ENCODE measurements around the gene ERC2.

The ERC2 gene

DNA sequence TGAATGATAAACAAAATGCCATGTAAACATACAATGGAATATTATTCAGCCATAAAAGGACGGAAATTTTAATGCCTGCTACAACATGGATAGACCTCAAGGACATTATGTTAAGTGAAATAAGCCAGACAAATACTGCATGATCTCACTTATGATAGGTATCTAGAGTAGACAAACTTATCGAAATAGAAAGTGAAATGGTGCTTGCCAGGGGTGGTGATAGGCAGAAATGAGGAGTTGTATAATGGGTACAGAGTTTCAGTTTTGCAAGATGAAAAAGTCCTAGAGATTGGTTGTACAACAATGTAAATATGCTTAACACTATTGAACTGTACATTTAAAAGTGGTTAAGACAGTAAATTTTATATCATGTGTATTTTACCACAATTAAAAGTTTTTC, 287.8 kb downstream of the ERC2 start:
- Histone ChIP-seq H3K4me1 (ENCODE audit: insufficient read depth, poor library complexity, severe bottlenecking) (no peaks in the 10 kb centered on the region), H3K27ac (ENCODE audit: poor library complexity, severe bottlenecking) (no peak overlapping the region), H3K27me3 (ENCODE audit: insufficient read depth, poor library complexity, severe bottlenecking) (no peaks in the 10 kb centered on the region), H3K36me3 (ENCODE audit: low read depth) (no peaks in the 10 kb centered on the region), H3K4me3 (ENCODE audit: severe bottlenecking) (no peak overlapping the region), H3K9me3 (ENCODE audit: severe bottlenecking) (no peaks in the 10 kb centered on the region)
- ATAC-seq (ENCODE audit: low read depth) (no peak), DNase-seq (ENCODE audit: low spot score) (no peak)
- TF ChIP-seq, protein P1, sequence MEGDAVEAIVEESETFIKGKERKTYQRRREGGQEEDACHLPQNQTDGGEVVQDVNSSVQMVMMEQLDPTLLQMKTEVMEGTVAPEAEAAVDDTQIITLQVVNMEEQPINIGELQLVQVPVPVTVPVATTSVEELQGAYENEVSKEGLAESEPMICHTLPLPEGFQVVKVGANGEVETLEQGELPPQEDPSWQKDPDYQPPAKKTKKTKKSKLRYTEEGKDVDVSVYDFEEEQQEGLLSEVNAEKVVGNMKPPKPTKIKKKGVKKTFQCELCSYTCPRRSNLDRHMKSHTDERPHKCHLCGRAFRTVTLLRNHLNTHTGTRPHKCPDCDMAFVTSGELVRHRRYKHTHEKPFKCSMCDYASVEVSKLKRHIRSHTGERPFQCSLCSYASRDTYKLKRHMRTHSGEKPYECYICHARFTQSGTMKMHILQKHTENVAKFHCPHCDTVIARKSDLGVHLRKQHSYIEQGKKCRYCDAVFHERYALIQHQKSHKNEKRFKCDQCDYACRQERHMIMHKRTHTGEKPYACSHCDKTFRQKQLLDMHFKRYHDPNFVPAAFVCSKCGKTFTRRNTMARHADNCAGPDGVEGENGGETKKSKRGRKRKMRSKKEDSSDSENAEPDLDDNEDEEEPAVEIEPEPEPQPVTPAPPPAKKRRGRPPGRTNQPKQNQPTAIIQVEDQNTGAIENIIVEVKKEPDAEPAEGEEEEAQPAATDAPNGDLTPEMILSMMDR (IDR thresholded peaks at IDR 0.05; ENCODE audit: poor library complexity, severe bottlenecking): no peak

DNA sequence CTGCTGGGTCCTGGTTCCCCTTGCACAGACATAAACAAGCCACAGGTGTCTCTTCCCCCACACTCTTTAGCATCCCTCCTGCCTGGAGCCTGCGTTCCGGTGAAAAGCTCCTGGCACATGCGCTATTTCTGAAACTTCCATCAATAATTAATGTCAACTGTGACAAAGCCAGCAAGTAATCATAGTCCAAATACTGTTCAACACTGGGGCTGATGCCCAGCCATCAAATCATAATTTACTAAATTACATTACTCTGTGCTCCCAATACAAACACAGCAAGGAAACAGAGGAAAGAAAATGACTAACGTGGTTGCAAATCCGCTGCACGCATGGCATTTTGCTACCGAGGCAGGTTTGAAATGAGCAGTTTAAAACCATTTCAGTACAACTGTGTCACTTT, 294.7 kb downstream of the ERC2 start:
- H3K4me1 ChIP-seq (ENCODE audit: insufficient read depth, poor library complexity, severe bottlenecking): no peaks in the 10 kb centered on the region
- H3K36me3 ChIP-seq (ENCODE audit: low read depth): no peaks in the 10 kb centered on the region
- peaks cover 29% of the 10 kb centered on the region for H3K27me3 ChIP-seq (ENCODE audit: insufficient read depth, poor library complexity, severe bottlenecking)
- H3K27ac ChIP-seq (ENCODE audit: poor library complexity, severe bottlenecking): no peak overlapping the region
- ATAC-seq (ENCODE audit: low read depth) (no peak), DNase-seq (ENCODE audit: low spot score) (no peak)
- H3K9me3 ChIP-seq (ENCODE audit: severe bottlenecking): no peaks in the 10 kb centered on the region
- TF ChIP-seq, protein P1 (IDR thresholded peaks at IDR 0.05; ENCODE audit: poor library complexity, severe bottlenecking): no peak
- no peak overlapping the region for H3K4me3 ChIP-seq (ENCODE audit: severe bottlenecking)

DNA sequence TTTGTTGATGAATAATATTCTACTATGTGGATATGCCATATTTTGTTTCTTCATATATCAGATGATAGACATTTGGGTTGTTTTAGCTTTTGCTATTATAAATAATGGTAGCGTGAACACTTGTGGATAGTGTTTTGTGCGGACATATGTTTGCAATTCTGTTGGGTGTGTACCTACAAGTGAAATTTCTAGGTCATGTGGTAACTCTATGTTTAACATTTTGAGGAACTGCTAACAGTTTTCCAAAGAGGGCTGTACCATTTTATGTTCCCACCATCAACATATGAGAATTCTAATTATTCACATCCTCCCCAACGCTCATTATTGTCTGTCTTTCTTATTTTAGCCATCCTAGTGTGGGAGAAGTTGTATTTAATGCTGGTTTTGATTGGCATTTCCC, 303.8 kb downstream of the ERC2 start:
- no peak for DNase-seq (ENCODE audit: low spot score)
- Histone ChIP-seq H3K9me3 (ENCODE audit: severe bottlenecking) (no peaks in the 10 kb centered on the region), H3K4me3 (ENCODE audit: severe bottlenecking) (no peak overlapping the region), H3K4me1 (ENCODE audit: insufficient read depth, poor library complexity, severe bottlenecking) (no peaks in the 10 kb centered on the region), H3K27me3 (ENCODE audit: insufficient read depth, poor library complexity, severe bottlenecking) (peaks cover 12% of the 10 kb centered on the region), H3K36me3 (ENCODE audit: low read depth) (no peaks in the 10 kb centered on the region), H3K27ac (ENCODE audit: poor library complexity, severe bottlenecking) (no peak overlapping the region)
- TF ChIP-seq, protein P1 (IDR thresholded peaks at IDR 0.05; ENCODE audit: poor library complexity, severe bottlenecking): no peak
- ATAC-seq (ENCODE audit: low read depth): no peak

DNA sequence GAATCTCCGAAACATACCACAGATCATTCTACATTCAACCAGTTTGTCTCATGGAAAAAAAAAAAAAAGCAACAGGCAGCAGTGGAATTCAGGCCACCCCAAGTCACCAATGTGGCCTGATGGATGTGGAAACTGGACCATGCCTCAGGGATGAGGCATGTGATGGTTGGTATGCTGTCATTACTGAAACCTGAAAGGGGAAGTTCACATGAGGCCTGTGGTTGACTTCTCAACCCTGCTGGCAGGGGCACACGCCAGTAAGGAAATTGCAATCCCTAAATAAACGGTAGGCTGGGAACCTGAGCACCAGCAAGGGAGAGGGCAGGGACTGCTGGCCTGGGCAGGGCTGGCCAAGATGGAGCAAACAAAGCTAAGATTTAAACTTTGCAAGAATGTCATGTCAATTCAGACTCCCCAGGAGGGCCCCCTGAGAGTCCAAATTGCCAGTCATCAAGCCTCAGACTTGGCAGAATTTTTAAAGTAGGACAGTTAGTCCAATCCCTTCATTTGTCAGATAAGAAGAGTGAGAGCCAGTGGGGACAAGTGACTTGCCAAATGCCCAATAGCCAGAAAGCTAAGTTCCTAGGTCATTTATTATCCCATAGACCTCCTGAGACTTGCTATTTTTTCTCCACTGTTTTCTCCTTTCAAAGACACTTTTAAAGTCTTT, 310.4 kb downstream of the ERC2 start:
- TF ChIP-seq, protein P1 (IDR thresholded peaks at IDR 0.05; ENCODE audit: poor library complexity, severe bottlenecking): no peak
- Histone ChIP-seq H3K4me1 (ENCODE audit: insufficient read depth, poor library complexity, severe bottlenecking) (no peaks in the 10 kb centered on the region), H3K27ac (ENCODE audit: poor library complexity, severe bottlenecking) (no peak overlapping the region), H3K4me3 (ENCODE audit: severe bottlenecking) (no peak overlapping the region), H3K9me3 (ENCODE audit: severe bottlenecking) (no peaks in the 10 kb centered on the region), H3K27me3 (ENCODE audit: insufficient read depth, poor library complexity, severe bottlenecking) (peaks cover 2% of the 10 kb centered on the region), H3K36me3 (ENCODE audit: low read depth) (no peaks in the 10 kb centered on the region)
- ATAC-seq (ENCODE audit: low read depth): no peak
- no peak for DNase-seq (ENCODE audit: low spot score)

DNA sequence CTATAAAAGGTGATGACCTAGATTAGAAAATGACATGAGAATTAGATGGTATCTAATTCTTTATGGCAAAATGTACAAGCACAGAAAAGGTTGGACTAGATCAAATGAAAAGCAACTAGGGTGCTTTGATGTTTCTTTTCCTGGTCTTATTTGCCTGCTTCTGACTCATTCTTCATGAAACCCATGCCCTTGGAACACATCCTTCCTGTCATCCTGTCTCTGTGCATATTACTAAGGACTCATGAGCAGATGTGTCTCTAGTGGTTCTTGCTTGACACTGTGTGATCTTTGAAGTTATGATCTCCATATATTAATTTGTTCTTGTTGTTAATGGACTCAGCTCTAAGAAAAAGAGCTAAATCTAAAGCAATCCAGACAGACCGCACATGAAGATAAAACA, 314.0 kb downstream of the ERC2 start:
- H3K4me3 ChIP-seq (ENCODE audit: severe bottlenecking): no peak overlapping the region
- no peaks in the 10 kb centered on the region for H3K36me3 ChIP-seq (ENCODE audit: low read depth)
- ATAC-seq (ENCODE audit: low read depth) (no peak), DNase-seq (ENCODE audit: low spot score) (no peak)
- H3K4me1 ChIP-seq (ENCODE audit: insufficient read depth, poor library complexity, severe bottlenecking): no peaks in the 10 kb centered on the region
- no peak overlapping the region for H3K27ac ChIP-seq (ENCODE audit: poor library complexity, severe bottlenecking)
- TF ChIP-seq, protein P1 (IDR thresholded peaks at IDR 0.05; ENCODE audit: poor library complexity, severe bottlenecking): no peak
- H3K9me3 ChIP-seq (ENCODE audit: severe bottlenecking): no peaks in the 10 kb centered on the region
- no peaks in the 10 kb centered on the region for H3K27me3 ChIP-seq (ENCODE audit: insufficient read depth, poor library complexity, severe bottlenecking)

All from RWPE2 (cell line).